Stimulated activated CD8-positive, alpha-beta memory T cell treated with anti-CD3 and anti-CD28 coated beads, Interleukin-15, amount 100 ng/mL, for 48 hours (primary cell): ENCODE data around the gene ANKRD44.
"Not testable (repeated sequence)": the region's sequence is repeated elsewhere in the genome, so short reads cannot be mapped to it uniquely, and the experiment has no call there.

Source experiments
- DNase-seq, 2 donors: peaks; one replicate each; pipeline ENCODE4 v3.0.0-alpha.2; 2020; ENCODE audit warnings: low read depth in 2 of 2

ANKRD44 gene

GRCh38 chr2:197310271-197310985 lies at the start of gene ANKRD44:
ANKRD44 (minus strand) TSS chr2:197310780; CDS start chr2:197310604, 176 bp downstream.
- peak; percentile 82 to 84 for DNase-seq

- no peak for DNase-seq
Observed at GRCh38 chr2:197359859-197360258, 49.3 kb upstream of the ANKRD44 start.

GRCh38 chr2:197358931-197359330 lies 48.4 kb upstream of the ANKRD44 start:
- no peak for DNase-seq

DNA sequence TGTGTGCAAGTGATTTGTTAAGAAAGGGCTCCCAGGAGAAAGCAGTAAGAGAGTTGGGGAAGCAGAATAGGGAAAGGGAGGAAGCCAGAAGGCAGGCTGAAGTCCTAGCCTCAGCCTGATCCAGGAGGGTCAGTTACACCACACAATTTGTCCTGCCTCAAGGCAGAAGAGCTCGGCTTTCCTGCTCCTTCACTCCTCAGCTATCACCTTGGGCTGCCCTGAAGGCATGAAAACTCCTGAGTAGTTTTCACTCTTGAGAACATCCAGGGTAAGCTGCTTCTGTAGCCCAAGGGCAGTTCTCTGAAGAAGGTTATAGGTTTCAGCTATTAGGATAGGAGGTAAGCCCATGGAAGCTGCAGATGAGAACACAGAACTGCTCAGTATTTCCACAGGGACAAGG lies 47.4 kb upstream of the ANKRD44 start:
- DNase-seq, result no peak

- no peak for DNase-seq
Observed at GRCh38 chr2:197356136-197356535, 45.6 kb upstream of the ANKRD44 start.

DNA sequence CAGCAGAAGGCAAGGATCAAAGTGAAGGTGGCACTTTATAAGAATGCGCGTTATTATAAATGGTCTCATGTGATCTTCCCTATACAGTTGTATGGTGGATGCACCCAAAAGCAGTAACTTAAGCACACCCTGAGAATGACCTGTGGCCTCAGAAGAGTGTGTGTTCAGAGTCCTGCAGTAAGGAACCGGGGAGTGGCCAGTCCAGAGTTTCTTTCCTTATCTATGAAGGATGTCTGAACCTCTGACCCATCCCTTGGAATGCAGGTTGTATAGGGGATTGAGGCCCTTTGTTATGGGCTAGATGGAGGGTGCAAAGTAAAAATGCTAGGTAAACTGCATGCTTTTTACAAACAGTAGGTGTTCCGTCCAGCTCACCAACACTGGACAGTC lies 43.6 kb upstream of the ANKRD44 start:
- DNase-seq, result no peak

DNA sequence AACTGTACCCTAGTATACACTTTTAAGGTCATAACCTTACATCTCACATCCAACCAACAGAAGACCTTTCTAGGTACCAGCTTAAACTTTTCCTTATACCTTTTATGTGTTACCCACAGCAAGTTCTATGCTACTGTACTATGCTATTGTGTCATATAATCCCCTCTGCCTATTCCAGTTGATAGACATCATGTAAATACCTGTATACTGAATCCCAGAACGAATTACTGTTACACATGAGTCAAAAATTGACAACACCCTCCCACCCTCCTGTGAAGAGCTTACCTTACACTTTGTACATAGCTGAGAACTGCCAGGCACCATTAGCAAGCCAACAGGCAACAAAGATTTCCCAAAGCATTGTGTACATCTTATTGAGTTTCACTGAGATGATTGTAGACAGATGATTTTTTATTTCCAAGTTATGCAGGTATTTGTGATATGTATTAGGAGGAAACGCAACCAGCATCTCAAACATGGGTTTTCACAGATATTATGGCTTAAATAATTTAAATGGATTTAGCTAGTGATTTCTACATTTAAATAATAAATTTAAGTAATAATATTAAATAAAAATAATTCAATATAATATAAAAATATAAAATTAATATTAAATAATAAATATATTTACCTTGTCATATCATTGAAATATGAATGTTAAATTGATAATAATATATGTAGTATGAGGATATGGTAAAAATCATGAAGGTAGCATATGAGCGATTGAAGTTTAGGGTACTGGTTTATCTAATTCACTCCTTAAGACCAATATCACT lies 43.0 kb upstream of the ANKRD44 start:
- no peak for DNase-seq

DNA sequence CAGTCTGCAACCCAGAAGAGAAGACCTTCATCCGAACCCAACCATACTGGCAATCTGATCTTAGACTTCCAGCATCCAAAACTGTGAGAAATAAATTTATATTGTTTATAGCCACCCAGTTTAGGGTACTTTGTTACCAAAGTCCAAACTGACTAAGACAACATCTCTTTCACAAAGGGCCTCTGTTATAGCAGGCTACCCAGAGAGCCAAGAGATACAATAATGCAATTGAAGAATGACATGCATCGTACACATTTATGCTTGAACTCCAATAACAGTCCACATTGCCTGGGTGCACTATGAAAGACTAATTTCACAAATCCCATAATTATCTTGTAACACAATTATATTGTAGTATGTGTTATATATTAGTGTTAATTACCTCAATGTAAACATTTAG lies 39.1 kb upstream of the ANKRD44 start:
- DNase-seq, result no peak

GRCh38 chr2:197348721-197349360 lies 38.3 kb upstream of the ANKRD44 start:
- no peak for DNase-seq

- DNase-seq, result no peak
Observed at GRCh38 chr2:197345846-197346370, 35.3 kb upstream of the ANKRD44 start.

DNA sequence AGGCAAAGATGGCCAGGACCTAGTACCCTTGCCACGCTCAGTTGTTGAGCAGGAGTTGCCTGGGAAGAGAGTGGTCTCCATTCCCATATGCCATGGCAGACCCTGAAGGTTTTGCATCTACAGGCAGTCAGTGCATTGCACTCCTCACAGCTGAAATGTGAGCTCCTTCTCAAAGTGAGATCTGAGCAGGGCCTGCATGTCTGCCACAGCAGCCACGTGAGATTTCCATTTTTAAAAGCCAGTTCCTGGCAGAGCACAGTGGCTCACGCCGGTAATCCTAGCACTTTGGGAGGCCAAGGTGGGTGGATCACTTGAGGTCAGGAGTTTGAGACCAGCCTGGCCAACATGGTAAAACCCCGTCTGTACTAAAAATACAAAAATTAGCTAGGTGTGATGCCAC lies 33.4 kb upstream of the ANKRD44 start:
- DNase-seq, result not testable (repeated sequence)

DNA sequence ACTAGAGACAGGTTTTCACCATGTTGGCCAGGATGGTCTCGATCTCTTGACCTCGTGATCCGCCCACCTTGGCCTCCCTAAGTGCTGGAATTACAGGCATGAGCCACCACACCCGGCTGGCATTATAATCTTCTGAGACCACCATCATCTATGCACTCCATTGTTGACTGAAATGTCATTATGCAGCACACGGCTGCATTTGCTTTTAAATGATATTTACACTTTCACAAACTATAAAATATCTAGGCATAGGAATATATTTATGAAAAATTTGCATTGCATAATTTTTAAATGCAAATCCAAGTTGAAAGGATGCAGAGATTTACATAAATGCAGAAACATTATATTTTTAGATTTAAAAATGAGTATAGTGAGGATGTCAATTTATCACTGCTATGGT lies 30.0 kb upstream of the ANKRD44 start:
- DNase-seq, result no peak

- no peak for DNase-seq
Observed at GRCh38 chr2:197339496-197340220, 29.1 kb upstream of the ANKRD44 start.

DNA sequence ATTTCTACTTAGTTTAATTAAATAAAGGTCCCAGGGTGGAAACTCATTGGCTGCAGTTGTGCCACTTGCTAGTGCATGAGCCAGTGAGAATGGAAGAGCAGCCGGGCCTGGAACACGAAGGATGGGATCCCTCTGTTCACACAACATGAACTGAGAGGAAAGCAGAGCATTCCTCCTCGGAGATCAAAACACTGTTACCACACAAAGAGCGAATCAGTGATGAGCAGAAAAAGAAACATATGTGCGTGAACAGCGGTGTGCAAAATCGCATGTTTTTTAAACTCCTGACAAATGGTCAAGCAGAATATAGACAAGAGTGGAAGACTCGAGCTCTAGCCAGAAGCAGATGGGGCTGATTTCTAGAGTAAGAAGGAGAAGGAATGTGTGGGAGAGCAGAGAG lies 28.4 kb upstream of the ANKRD44 start:
- no peak for DNase-seq

DNA sequence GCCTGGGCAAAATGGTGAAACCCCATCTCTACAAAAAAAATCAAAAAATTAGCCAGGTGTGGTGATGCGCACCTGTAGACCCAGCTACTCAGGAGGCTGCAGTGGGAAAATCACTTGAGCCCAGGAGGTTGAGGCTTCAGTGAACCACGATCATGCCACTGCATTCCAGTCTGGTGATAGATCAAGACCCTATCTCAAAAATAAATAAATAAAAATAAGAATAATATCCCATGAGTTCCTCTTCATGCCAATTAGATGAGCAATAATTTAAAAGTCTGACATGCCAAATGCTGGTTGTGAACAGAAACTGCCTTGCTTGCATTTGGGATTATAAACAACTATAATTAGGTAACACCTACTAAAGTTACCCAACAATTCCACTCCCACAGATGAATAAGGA lies 22.1 kb upstream of the ANKRD44 start:
- DNase-seq, result no peak

DNA sequence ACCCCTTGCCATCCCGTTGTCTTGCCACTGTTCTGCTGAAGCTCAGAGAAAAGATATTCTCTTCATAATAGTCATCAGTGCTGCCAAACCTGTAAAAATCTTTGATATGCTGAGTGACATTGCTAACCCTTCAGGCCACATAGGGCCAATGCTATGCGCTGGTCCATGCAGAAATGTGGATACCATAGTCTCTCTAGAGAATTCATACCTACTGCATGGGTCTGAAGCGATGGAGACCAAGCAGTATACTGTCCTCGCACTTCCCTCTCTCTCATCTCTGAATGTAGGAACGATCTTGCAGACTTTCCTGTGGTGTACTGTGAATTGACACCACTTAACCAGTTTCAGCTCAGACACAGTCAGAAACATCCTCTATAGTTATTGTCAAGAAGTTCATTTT lies 17.9 kb upstream of the ANKRD44 start:
- DNase-seq, result no peak

- no peak for DNase-seq
Observed at GRCh38 chr2:197327472-197328098, 17.0 kb upstream of the ANKRD44 start.

- DNase-seq, result no peak
Observed at GRCh38 chr2:197327073-197327471, 16.5 kb upstream of the ANKRD44 start.

- DNase-seq, result no peak
Observed at GRCh38 chr2:197324801-197325200, 14.2 kb upstream of the ANKRD44 start.

DNA sequence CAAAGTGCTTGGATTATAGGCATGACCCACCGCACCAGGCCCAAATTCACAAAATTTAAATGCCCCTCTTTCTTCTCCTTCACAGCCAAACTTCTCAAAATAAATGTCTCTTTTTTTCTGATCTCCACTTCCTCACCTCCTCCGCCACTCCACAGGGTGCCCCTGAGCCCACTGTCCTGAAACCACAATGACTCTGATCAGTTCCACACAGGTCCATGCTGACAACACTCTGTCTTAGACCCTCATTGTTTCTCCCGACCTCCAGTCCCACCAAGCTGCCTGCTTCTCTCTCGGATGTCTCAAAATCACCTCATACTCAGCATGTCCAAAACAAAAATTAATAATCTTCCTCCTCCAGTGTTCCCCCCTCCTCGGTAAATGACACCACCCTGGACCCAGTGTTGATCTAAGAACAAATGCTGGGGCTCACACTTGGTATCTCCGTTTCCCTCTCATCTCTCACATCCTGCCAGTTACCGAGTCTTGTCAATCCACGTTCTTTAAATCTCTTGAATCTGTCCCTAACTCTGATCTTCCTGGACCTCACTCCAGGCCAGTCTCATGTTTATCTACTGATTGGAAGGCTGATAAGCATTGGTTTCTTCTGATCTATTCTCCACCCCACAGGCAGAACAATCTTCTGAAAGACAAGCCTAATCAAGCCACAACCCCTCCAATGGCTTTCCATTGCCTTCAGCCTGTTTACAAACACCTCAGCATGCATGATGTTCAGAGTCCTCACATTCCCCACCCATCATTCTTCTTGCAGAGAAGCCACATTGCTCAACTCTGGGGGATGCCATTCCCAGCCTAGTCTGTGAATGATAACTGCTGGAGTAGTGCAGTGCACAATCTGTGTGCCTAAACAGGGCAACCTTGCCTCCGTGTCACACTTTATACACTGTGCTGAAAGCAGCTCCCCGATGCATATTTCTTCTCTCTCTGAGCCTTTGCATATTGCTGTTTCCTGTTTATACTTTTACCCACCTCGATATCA lies 12.4 kb upstream of the ANKRD44 start:
- no peak for DNase-seq
